ENCODE data around the gene ZSWIM4.

DNA sequence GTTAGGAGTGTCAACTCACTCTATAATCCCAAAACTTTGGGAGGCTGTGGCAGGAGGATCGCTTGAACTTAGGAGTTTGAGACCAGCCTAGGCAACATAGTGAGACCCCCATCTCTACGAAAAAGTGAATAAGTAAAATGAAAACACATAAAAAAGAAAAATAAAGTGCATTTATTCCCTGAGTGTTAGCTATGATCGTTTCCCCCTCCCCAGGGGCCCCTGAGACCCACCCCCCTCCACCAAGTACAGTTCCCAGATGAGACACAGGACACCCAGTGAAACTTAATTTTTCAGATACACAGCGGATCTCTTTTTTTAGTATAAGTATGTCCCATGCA is 53.1 kb downstream of the ZSWIM4 start:
- no peak for TF ChIP-seq POLR2AphosphoS5 (IDR thresholded peaks at IDR 0.05)
- TF ChIP-seq, protein P1, sequence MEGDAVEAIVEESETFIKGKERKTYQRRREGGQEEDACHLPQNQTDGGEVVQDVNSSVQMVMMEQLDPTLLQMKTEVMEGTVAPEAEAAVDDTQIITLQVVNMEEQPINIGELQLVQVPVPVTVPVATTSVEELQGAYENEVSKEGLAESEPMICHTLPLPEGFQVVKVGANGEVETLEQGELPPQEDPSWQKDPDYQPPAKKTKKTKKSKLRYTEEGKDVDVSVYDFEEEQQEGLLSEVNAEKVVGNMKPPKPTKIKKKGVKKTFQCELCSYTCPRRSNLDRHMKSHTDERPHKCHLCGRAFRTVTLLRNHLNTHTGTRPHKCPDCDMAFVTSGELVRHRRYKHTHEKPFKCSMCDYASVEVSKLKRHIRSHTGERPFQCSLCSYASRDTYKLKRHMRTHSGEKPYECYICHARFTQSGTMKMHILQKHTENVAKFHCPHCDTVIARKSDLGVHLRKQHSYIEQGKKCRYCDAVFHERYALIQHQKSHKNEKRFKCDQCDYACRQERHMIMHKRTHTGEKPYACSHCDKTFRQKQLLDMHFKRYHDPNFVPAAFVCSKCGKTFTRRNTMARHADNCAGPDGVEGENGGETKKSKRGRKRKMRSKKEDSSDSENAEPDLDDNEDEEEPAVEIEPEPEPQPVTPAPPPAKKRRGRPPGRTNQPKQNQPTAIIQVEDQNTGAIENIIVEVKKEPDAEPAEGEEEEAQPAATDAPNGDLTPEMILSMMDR (IDR thresholded peaks at IDR 0.05; ENCODE audit: poor library complexity, severe bottlenecking): no peak
- no peak for TF ChIP-seq TAF1 (IDR thresholded peaks at IDR 0.05; ENCODE audit: low read depth)

All from neural cell (in vitro differentiated cells).